Measurements from ENCODE around the gene CRELD1.

DNA sequence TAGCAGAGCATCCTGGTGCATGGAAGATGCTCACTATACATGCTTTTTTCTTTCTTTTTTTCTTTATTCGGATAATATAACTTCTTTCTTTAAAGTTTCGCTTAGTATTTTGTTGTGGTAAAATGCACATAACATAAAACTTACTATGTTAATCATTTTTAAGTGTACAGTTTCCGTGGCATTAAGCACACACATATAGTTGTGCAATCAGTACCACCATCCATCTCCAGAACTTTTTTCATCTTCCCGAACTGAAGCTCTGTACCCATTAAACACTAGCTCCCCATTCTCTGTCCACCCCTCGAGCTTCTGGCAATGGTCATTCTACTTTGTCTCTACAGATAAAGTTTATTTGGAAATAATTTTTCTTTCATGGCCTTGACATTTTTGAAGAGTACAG, 44.2 kb upstream of the CRELD1 start:
- TF ChIP-seq, protein P1, sequence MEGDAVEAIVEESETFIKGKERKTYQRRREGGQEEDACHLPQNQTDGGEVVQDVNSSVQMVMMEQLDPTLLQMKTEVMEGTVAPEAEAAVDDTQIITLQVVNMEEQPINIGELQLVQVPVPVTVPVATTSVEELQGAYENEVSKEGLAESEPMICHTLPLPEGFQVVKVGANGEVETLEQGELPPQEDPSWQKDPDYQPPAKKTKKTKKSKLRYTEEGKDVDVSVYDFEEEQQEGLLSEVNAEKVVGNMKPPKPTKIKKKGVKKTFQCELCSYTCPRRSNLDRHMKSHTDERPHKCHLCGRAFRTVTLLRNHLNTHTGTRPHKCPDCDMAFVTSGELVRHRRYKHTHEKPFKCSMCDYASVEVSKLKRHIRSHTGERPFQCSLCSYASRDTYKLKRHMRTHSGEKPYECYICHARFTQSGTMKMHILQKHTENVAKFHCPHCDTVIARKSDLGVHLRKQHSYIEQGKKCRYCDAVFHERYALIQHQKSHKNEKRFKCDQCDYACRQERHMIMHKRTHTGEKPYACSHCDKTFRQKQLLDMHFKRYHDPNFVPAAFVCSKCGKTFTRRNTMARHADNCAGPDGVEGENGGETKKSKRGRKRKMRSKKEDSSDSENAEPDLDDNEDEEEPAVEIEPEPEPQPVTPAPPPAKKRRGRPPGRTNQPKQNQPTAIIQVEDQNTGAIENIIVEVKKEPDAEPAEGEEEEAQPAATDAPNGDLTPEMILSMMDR (IDR thresholded peaks at IDR 0.05) = no peak
- TF ChIP-seq EP300 (IDR thresholded peaks at IDR 0.05) (no peak), POLR2A (IDR thresholded peaks at IDR 0.05) (no peak)

Data from gastroesophageal sphincter (tissue), 3 donors.